Measurements from ENCODE around the gene KYAT1.
"Not testable (repeated sequence)": the region's sequence is repeated elsewhere in the genome, so short reads cannot be mapped to it uniquely, and the experiment has no call there.

Gene KYAT1

GRCh38 chr9:128847803-128848202 is 33.9 kb downstream of the KYAT1 start:
- ATAC-seq (ENCODE audit: insufficient read depth, low read depth) (no peak), DNase-seq (no peak)
- peaks cover 3% of the 10 kb centered on the region for H3K9me3 ChIP-seq (ENCODE audit: insufficient read depth, low read length, severe bottlenecking)
- H3K27ac ChIP-seq (ENCODE audit: low read length): no peak overlapping the region
- H2AFZ ChIP-seq (ENCODE audit: low read depth, low read length): no peak overlapping the region
- no peaks in the 10 kb centered on the region for H3K79me2 ChIP-seq (ENCODE audit: insufficient read depth, low read length)
- H3K27me3 ChIP-seq (ENCODE audit: insufficient read depth, low read length, poor library complexity): no peaks in the 10 kb centered on the region
- H3K4me1 ChIP-seq (ENCODE audit: insufficient read depth, low read length): no peaks in the 10 kb centered on the region
- H4K20me1 ChIP-seq (ENCODE audit: insufficient read depth, low read length): no peaks in the 10 kb centered on the region
- TF ChIP-seq, protein P1, sequence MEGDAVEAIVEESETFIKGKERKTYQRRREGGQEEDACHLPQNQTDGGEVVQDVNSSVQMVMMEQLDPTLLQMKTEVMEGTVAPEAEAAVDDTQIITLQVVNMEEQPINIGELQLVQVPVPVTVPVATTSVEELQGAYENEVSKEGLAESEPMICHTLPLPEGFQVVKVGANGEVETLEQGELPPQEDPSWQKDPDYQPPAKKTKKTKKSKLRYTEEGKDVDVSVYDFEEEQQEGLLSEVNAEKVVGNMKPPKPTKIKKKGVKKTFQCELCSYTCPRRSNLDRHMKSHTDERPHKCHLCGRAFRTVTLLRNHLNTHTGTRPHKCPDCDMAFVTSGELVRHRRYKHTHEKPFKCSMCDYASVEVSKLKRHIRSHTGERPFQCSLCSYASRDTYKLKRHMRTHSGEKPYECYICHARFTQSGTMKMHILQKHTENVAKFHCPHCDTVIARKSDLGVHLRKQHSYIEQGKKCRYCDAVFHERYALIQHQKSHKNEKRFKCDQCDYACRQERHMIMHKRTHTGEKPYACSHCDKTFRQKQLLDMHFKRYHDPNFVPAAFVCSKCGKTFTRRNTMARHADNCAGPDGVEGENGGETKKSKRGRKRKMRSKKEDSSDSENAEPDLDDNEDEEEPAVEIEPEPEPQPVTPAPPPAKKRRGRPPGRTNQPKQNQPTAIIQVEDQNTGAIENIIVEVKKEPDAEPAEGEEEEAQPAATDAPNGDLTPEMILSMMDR (IDR thresholded peaks at IDR 0.05; ENCODE audit: borderline replicate concordance, extremely low read depth, low read length, poor library complexity, severe bottlenecking): no peak
- no peak for TF ChIP-seq EZH2 (IDR thresholded peaks at IDR 0.05; ENCODE audit: borderline replicate concordance, low read depth, low read length, severe bottlenecking)
- H3K4me2 ChIP-seq (ENCODE audit: insufficient read depth, low read length): no peak overlapping the region
- no peak overlapping the region for H3K9ac ChIP-seq (ENCODE audit: low read depth, low read length)
- no peaks in the 10 kb centered on the region for H3K36me3 ChIP-seq (ENCODE audit: insufficient read depth, low read length)
- H3K4me3 ChIP-seq (ENCODE audit: low read depth in 1 of 2, low read length in 2 of 2): no peak overlapping the region

DNA sequence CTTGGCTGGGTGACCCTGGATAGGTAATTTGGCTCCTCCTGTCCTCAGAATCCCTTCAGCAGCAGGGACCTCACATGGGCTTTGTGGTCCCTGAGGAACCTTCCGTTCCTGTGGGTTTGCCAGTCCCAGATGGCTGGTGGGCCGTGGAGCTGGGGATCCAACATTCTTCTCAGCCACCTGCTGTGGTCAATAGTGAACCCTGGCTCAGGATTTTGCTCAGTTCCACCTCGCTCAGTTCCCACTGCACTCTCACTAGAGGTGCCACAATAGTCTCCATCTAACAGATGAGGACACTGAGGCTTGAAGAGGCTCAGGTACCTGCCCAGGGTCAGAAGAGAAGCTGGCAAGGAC is 35.1 kb downstream of the KYAT1 start:
- no peaks in the 10 kb centered on the region for H4K20me1 ChIP-seq (ENCODE audit: insufficient read depth, low read length)
- H3K4me3 ChIP-seq (ENCODE audit: low read depth in 1 of 2, low read length in 2 of 2): no peak overlapping the region
- H3K9ac ChIP-seq (ENCODE audit: low read depth, low read length): no peak overlapping the region
- H3K27ac ChIP-seq (ENCODE audit: low read length): no peak overlapping the region
- ATAC-seq (ENCODE audit: insufficient read depth, low read depth) (no peak), DNase-seq (no peak)
- peaks cover 3% of the 10 kb centered on the region for H3K9me3 ChIP-seq (ENCODE audit: insufficient read depth, low read length, severe bottlenecking)
- TF ChIP-seq, protein P1 (IDR thresholded peaks at IDR 0.05; ENCODE audit: borderline replicate concordance, extremely low read depth, low read length, poor library complexity, severe bottlenecking): no peak
- TF ChIP-seq EZH2 (IDR thresholded peaks at IDR 0.05; ENCODE audit: borderline replicate concordance, low read depth, low read length, severe bottlenecking): no peak
- H3K27me3 ChIP-seq (ENCODE audit: insufficient read depth, low read length, poor library complexity): no peaks in the 10 kb centered on the region
- H3K4me1 ChIP-seq (ENCODE audit: insufficient read depth, low read length): no peaks in the 10 kb centered on the region
- peaks cover 3% of the 10 kb centered on the region; the same call in 1 of the 2 replicates for H3K36me3 ChIP-seq (ENCODE audit: insufficient read depth, low read length)
- no peak overlapping the region for H2AFZ ChIP-seq (ENCODE audit: low read depth, low read length)
- H3K4me2 ChIP-seq (ENCODE audit: insufficient read depth, low read length): no peak overlapping the region
- no peaks in the 10 kb centered on the region for H3K79me2 ChIP-seq (ENCODE audit: insufficient read depth, low read length)

GRCh38 chr9:128845186-128845931 is 36.4 kb downstream of the KYAT1 start:
- no peak overlapping the region for H3K4me2 ChIP-seq (ENCODE audit: insufficient read depth, low read length)
- ATAC-seq (ENCODE audit: insufficient read depth, low read depth): no peak
- H3K4me3 ChIP-seq (ENCODE audit: low read depth in 1 of 2, low read length in 2 of 2): no peak overlapping the region
- H3K9ac ChIP-seq (ENCODE audit: low read depth, low read length): no peak overlapping the region
- no peaks in the 10 kb centered on the region for H4K20me1 ChIP-seq (ENCODE audit: insufficient read depth, low read length)
- no peaks in the 10 kb centered on the region for H3K4me1 ChIP-seq (ENCODE audit: insufficient read depth, low read length)
- H3K27ac ChIP-seq (ENCODE audit: low read length): no peak overlapping the region
- no peak for DNase-seq
- TF ChIP-seq, protein P1 (IDR thresholded peaks at IDR 0.05; ENCODE audit: borderline replicate concordance, extremely low read depth, low read length, poor library complexity, severe bottlenecking): no peak
- no peak for TF ChIP-seq EZH2 (IDR thresholded peaks at IDR 0.05; ENCODE audit: borderline replicate concordance, low read depth, low read length, severe bottlenecking)
- H3K9me3 ChIP-seq (ENCODE audit: insufficient read depth, low read length, severe bottlenecking): no peaks in the 10 kb centered on the region
- H2AFZ ChIP-seq (ENCODE audit: low read depth, low read length): no peak overlapping the region
- H3K36me3 ChIP-seq (ENCODE audit: insufficient read depth, low read length): peaks cover 3% of the 10 kb centered on the region; the same call in 1 of the 2 replicates
- no peaks in the 10 kb centered on the region for H3K27me3 ChIP-seq (ENCODE audit: insufficient read depth, low read length, poor library complexity)
- H3K79me2 ChIP-seq (ENCODE audit: insufficient read depth, low read length): no peaks in the 10 kb centered on the region

DNA sequence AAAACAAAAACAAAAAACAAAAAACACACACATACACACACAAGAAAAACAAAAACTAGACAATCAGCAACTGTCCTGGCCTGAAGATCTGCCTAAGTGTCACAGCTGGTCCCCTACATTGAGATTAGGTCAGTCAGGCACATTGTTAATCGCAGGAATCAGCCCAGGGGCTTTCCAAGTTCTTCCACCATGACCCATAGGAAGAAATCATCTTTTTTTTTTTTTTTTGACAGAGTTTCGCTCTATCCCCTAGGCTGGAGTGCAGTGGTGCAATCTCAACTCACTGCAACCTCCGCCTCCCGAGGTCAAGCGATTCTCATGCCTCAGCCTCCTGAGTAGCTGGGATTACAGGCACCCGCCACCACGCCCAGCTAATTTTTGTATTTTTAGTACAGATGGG is 38.6 kb downstream of the KYAT1 start:
- H3K36me3 ChIP-seq (ENCODE audit: insufficient read depth, low read length); H2AFZ ChIP-seq (ENCODE audit: low read depth, low read length); H3K27ac ChIP-seq (ENCODE audit: low read length); H3K4me3 ChIP-seq (ENCODE audit: low read depth in 1 of 2, low read length in 2 of 2); H3K4me2 ChIP-seq (ENCODE audit: insufficient read depth, low read length); DNase-seq; H3K9me3 ChIP-seq (ENCODE audit: insufficient read depth, low read length, severe bottlenecking); H3K27me3 ChIP-seq (ENCODE audit: insufficient read depth, low read length, poor library complexity); H4K20me1 ChIP-seq (ENCODE audit: insufficient read depth, low read length); H3K79me2 ChIP-seq (ENCODE audit: insufficient read depth, low read length); ATAC-seq (ENCODE audit: insufficient read depth, low read depth); H3K9ac ChIP-seq (ENCODE audit: low read depth, low read length); H3K4me1 ChIP-seq (ENCODE audit: insufficient read depth, low read length): not testable (repeated sequence)

Measured in DND-41 (cell line).